Suprapubic skin (tissue), 4 donors: ENCODE data around the gene GATAD1. TPM values are rescaled to one million over a fixed set of nuclear protein-coding genes. Genes with fewer than 3 reads are reported as not detected.
"Not testable (repeated sequence)": the region's sequence is repeated elsewhere in the genome, so short reads cannot be mapped to it uniquely, and the experiment has no call there.

Experiments
- DNase-seq, 2 donors: peaks; one replicate each; pipeline ENCODE4 v3.0.0-alpha.2; 2019; ENCODE audit warnings: low spot score in 2 of 2
- H3K27ac ChIP-seq: fragments of 200-600 bp; sonication (generic); one replicate; pipeline ENCODE4 v1.5.1; 2019
- H3K27me3 ChIP-seq: fragments of 200-600 bp; sonication (generic); one replicate; pipeline ENCODE4 v1.5.1; 2019
- H3K36me3 ChIP-seq: fragments of 200-600 bp; sonication (generic); one replicate; pipeline ENCODE4 v1.5.1; 2019
- H3K4me1 ChIP-seq: fragments of 200-600 bp; sonication (generic); one replicate; pipeline ENCODE4 v1.5.1; 2019
- H3K4me3 ChIP-seq: fragments of 200-600 bp; sonication (generic); one replicate; pipeline ENCODE4 v1.5.1; 2019; ENCODE audit warnings: mild to moderate bottlenecking
- H3K9me3 ChIP-seq: fragments of 200-600 bp; sonication (generic); one replicate; pipeline ENCODE4 v1.5.1; 2019
- EP300 ChIP-seq: sonication (generic); formaldehyde crosslinking; IDR thresholded peaks from one replicate; pipeline ENCODE4 v1.6.1; 2017; ENCODE audit warnings: antibody characterized with exemption
- POLR2A ChIP-seq, 2 donors: fragments of 450-650 bp; IDR thresholded peaks; one replicate each; pipeline ENCODE4 v1.6.1; 2017; ENCODE audit warnings: antibody characterized with exemption in 2 of 2, mild to moderate bottlenecking in 2 of 2, moderate library complexity in 2 of 2
- POLR2AphosphoS5 ChIP-seq, 3 donors: sonication (generic); formaldehyde crosslinking; IDR thresholded peaks; one replicate each; pipeline ENCODE4 v1.6.1; 2017; ENCODE audit warnings: antibody characterized with exemption in 3 of 3
- WGBS: methylation state at CpG from one replicate; pipeline ENCODE4 v1.1.5; 2018; 5-methylcytosine and 5-hydroxymethylcytosine counted together
- total RNA-seq, 4 donors: library from RNA; depleted of rRNA; stranded (reverse); fragments of >200 nt; gene quantifications; one replicate each; pipeline ENCODE4 v1.1.0, GENCODE V29; 2016
- TF ChIP-seq, protein P1 (sequence below), 2 donors: fragments of 200-600 bp in 1 of 2; fragments of 450-650 bp in 1 of 2; sonication (generic) in 1 of 2; IDR thresholded peaks; one replicate each; pipeline ENCODE4 v1.5.1; 2016 to 2019; ENCODE audit warnings: antibody characterized with exemption in 2 of 2, mild to moderate bottlenecking in 1 of 2, moderate library complexity in 1 of 2

GATAD1 gene
- total RNA-seq, 4 donors from 2014 or later = 11.6 to 70.6 (median 17.8) TPM

- no peak overlapping the region for H3K4me3 ChIP-seq
- H3K4me1 ChIP-seq = no peaks in the 10 kb centered on the region
- TF ChIP-seq, protein P1, sequence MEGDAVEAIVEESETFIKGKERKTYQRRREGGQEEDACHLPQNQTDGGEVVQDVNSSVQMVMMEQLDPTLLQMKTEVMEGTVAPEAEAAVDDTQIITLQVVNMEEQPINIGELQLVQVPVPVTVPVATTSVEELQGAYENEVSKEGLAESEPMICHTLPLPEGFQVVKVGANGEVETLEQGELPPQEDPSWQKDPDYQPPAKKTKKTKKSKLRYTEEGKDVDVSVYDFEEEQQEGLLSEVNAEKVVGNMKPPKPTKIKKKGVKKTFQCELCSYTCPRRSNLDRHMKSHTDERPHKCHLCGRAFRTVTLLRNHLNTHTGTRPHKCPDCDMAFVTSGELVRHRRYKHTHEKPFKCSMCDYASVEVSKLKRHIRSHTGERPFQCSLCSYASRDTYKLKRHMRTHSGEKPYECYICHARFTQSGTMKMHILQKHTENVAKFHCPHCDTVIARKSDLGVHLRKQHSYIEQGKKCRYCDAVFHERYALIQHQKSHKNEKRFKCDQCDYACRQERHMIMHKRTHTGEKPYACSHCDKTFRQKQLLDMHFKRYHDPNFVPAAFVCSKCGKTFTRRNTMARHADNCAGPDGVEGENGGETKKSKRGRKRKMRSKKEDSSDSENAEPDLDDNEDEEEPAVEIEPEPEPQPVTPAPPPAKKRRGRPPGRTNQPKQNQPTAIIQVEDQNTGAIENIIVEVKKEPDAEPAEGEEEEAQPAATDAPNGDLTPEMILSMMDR (IDR thresholded peaks at IDR 0.05) = no peak
- TF ChIP-seq POLR2AphosphoS5 (IDR thresholded peaks at IDR 0.05) (no peak), POLR2A (IDR thresholded peaks at IDR 0.05) (no peak), EP300 (no peak)
- no peaks in the 10 kb centered on the region for H3K9me3 ChIP-seq
- no peaks in the 10 kb centered on the region for H3K27me3 ChIP-seq
- WGBS = 70% methylated on average over 7 of the region's 7 CpGs
- no peak overlapping the region for H3K27ac ChIP-seq
- DNase-seq = no peak
- H3K36me3 ChIP-seq = no peaks in the 10 kb centered on the region
Measured at GRCh38 chr7:92436612-92437445, 10.5 kb upstream of the GATAD1 start.

- 82% methylated on average over 6 of the region's 6 CpGs for WGBS
- Histone ChIP-seq H3K4me1 (no peaks in the 10 kb centered on the region), H3K27ac (no peak overlapping the region), H3K36me3 (no peaks in the 10 kb centered on the region), H3K4me3 (no peak overlapping the region), H3K27me3 (no peaks in the 10 kb centered on the region), H3K9me3 (no peaks in the 10 kb centered on the region)
- no peak for DNase-seq
- TF ChIP-seq EP300 = no peak
- no peak for TF ChIP-seq POLR2A (IDR thresholded peaks at IDR 0.05)
- TF ChIP-seq POLR2AphosphoS5 (IDR thresholded peaks at IDR 0.05) = no peak
- TF ChIP-seq, protein P1 (IDR thresholded peaks at IDR 0.05) = no peak
Measured at GRCh38 chr7:92437956-92438491, 9.3 kb upstream of the GATAD1 start.

DNA sequence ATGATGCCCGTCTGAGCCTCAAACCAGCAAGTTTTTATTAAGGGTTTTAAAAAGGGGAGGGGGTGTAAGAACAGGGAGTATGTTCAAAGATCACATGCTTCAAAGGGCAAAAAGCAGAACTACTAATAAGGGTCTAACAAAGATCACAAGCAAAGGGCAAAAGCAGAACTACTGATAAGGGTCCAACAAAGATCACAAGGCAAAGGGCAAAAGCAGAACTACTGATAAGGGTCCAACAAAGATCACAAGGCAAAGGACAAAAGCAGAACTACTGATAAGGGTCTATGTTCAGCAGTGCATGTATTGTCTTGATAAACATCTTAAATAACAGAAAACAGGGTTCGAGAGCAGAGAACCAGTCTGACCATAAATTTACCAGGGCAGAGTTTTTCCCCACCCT is 4.6 kb upstream of the GATAD1 start:
- H3K36me3 ChIP-seq, H3K27me3 ChIP-seq, H3K4me3 ChIP-seq, H3K9me3 ChIP-seq, H3K27ac ChIP-seq, DNase-seq, H3K4me1 ChIP-seq: not testable (repeated sequence)
- 87% methylated on average over 2 of the region's 2 CpGs for WGBS

DNA sequence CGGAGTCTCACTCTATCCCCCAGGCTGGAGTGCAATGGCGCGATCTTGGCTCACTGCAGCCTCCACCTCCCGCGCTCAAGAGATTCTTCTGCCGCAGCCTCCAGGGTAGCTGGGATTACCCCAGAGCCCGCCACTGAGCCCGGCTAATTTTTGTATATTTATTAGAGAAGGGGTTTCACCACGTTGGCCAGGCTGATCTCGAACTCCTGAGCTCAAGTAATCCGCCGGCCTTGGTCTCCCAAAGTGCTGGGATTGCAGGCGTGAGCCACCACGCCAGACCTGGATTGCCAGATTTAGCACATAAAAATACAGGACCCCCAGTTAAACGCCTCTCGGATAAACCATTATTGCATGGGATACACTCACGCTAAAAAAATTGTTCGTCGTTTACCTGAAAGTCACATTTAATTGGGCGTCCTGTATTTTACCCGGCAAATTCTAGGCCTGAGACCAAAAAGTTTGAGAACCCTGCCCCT is 375 bp upstream of the GATAD1 start:
- Histone ChIP-seq H3K4me1 (peaks cover 13% of the 10 kb centered on the region), H3K36me3 (peaks cover 21% of the 10 kb centered on the region), H3K27ac (peak overlapping the region; percentile 97), H3K9me3 (no peaks in the 10 kb centered on the region), H3K27me3 (no peaks in the 10 kb centered on the region), H3K4me3 (peak overlapping the region; percentile 94)
- no peak for DNase-seq
- TF ChIP-seq POLR2A (IDR thresholded peaks at IDR 0.05) = no peak
- TF ChIP-seq, protein P1 (IDR thresholded peaks at IDR 0.05) = peak in 1 of 2 donors; percentile 92
- WGBS = 58% methylated on average over 19 of the region's 21 CpGs

- 0% methylated on average over 11 of the region's 11 CpGs for WGBS
- Histone ChIP-seq H3K4me1 (peaks cover 13% of the 10 kb centered on the region), H3K27me3 (no peaks in the 10 kb centered on the region), H3K36me3 (peaks cover 34% of the 10 kb centered on the region), H3K4me3 (peak overlapping the region; percentile 94), H3K9me3 (no peaks in the 10 kb centered on the region), H3K27ac (peak overlapping the region; percentile 97)
- TF ChIP-seq, protein P1 (IDR thresholded peaks at IDR 0.05) = peak; percentile 8 to 19
- TF ChIP-seq POLR2AphosphoS5 (IDR thresholded peaks at IDR 0.05) = no peak
- no peak for DNase-seq
Measured at GRCh38 chr7:92448205-92448747, 994 bp downstream of the GATAD1 start.
